ENCODE data around the gene MORF4L1. TPM values are rescaled to one million over a fixed set of nuclear protein-coding genes. Genes with fewer than 3 reads are reported as not detected.
A peak's percentile ranks its signal among the peaks of the same experiment; 100 is the strongest.

MORF4L1 gene
- total RNA-seq, 1 donor from 2014 or later, result 930 TPM

DNA sequence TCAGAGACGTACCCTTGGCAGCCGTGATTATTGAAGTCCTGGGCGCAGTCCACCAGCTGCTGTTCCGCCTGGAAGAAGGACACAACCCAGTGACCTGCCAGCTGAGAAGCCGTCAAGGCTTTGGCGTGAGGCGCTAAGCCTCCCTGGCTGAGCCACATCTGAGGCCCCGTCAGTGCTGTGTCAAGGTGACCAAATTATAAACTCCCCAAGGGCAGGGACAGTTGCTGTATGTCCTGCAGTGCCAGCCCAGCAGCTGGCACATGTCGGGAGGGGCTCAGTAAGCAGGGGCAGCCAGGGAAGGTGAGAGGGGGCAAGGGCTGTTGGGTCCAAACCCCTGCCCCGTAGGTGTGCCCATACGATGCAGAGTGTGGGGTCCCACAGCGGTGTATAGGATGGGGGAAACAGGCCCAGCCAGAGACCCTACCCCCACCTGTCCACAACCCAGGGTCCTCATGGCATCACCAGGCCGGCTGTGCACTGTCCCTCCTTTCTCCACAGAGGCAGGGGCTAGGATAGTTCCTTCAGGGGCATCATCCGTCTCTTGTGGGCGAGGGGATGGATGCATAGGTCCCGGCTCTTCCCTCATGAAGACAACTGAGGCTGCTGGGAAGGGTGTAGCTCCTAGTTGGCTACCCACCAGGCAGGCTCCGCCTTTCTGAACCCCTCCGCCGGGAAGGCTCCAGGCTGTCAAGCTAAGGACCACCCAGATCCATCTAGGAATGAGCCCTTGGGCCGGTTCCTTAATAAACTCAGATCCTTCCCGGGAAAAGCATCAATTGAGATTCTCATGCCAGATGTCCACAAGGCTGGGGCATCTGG lies 59.0 kb downstream of the MORF4L1 start:
- Histone ChIP-seq H3F3A (ENCODE audit: low read depth) (no peaks in the 10 kb centered on the region), H3K4me1 (no peaks in the 10 kb centered on the region), H3K9me3 (ENCODE audit: low read depth) (no peaks in the 10 kb centered on the region), H3K9ac (no peak overlapping the region), H3K27ac (no peak overlapping the region), H3K4me3 (no peak overlapping the region), H4K20me1 (ENCODE audit: low read depth) (no peaks in the 10 kb centered on the region), H3K79me2 (ENCODE audit: low read depth) (no peaks in the 10 kb centered on the region), H2AFZ (replicated peaks) (no peak overlapping the region), H3K27me3 (no peaks in the 10 kb centered on the region), H3K4me2 (no peak overlapping the region), H3K36me3 (no peaks in the 10 kb centered on the region)
- no peak for DNase-seq (ENCODE audit: low spot score)
- Mint-ChIP-seq H3K4me3 (no peak overlapping the region), H3K27me3 (ENCODE audit: insufficient read depth, low read depth) (peaks cover 11% of the 10 kb centered on the region), H3K9me3 (no peaks in the 10 kb centered on the region), H3K4me1 (peaks cover 8% of the 10 kb centered on the region), H3K27ac (no peak overlapping the region), H3K36me3 (peaks cover 5% of the 10 kb centered on the region)
- TF ChIP-seq EZH2 (IDR thresholded peaks at IDR 0.05) (no peak), EZH2phosphoT487 (IDR thresholded peaks at IDR 0.05) (no peak)
- TF ChIP-seq, protein P1, sequence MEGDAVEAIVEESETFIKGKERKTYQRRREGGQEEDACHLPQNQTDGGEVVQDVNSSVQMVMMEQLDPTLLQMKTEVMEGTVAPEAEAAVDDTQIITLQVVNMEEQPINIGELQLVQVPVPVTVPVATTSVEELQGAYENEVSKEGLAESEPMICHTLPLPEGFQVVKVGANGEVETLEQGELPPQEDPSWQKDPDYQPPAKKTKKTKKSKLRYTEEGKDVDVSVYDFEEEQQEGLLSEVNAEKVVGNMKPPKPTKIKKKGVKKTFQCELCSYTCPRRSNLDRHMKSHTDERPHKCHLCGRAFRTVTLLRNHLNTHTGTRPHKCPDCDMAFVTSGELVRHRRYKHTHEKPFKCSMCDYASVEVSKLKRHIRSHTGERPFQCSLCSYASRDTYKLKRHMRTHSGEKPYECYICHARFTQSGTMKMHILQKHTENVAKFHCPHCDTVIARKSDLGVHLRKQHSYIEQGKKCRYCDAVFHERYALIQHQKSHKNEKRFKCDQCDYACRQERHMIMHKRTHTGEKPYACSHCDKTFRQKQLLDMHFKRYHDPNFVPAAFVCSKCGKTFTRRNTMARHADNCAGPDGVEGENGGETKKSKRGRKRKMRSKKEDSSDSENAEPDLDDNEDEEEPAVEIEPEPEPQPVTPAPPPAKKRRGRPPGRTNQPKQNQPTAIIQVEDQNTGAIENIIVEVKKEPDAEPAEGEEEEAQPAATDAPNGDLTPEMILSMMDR (IDR thresholded peaks at IDR 0.05), result no peak

DNA sequence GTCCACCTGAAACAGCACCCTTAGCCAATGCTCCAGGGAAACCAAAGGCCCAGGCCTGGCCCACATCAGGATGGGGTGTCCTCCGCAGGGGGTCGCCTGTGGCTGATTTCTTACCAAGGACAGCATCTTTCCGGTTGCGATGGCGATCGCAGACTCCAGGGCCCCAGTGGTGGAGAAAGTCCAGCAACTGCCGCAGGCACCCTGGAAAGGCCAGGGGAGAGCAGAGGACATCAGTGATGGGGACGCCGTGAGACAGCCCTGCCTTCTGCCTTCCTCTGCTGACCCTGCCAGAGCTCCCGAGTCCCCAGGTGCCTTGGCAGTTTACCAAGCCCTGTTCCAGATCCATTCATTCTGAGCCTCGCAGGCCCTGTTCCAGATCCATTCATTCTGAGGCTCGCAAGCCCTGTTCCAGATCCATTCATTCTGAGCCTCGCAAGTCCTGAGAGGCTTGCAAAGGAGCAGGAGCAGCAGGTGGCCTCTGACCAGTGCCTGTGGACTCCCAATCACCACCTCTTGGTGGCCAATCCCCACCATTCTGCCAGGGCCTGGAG lies 59.6 kb downstream of the MORF4L1 start:
- Histone ChIP-seq H3F3A (ENCODE audit: low read depth) (no peaks in the 10 kb centered on the region), H4K20me1 (ENCODE audit: low read depth) (no peaks in the 10 kb centered on the region), H3K79me2 (ENCODE audit: low read depth) (no peaks in the 10 kb centered on the region), H3K9me3 (ENCODE audit: low read depth) (no peaks in the 10 kb centered on the region), H3K27me3 (no peaks in the 10 kb centered on the region), H3K27ac (no peak overlapping the region), H3K4me3 (no peak overlapping the region), H3K36me3 (no peaks in the 10 kb centered on the region), H3K4me1 (no peaks in the 10 kb centered on the region), H2AFZ (replicated peaks) (no peak overlapping the region), H3K9ac (no peak overlapping the region), H3K4me2 (no peak overlapping the region)
- Mint-ChIP-seq H3K36me3 (no peaks in the 10 kb centered on the region), H3K9me3 (no peaks in the 10 kb centered on the region), H3K27ac (no peak overlapping the region), H3K4me1 (peaks cover 8% of the 10 kb centered on the region), H3K27me3 (ENCODE audit: insufficient read depth, low read depth) (peaks cover 11% of the 10 kb centered on the region), H3K4me3 (no peak overlapping the region)
- DNase-seq (ENCODE audit: low spot score), result no peak
- TF ChIP-seq, protein P1 (IDR thresholded peaks at IDR 0.05), result no peak
- TF ChIP-seq EZH2 (IDR thresholded peaks at IDR 0.05) (no peak), EZH2phosphoT487 (IDR thresholded peaks at IDR 0.05) (no peak)

DNA sequence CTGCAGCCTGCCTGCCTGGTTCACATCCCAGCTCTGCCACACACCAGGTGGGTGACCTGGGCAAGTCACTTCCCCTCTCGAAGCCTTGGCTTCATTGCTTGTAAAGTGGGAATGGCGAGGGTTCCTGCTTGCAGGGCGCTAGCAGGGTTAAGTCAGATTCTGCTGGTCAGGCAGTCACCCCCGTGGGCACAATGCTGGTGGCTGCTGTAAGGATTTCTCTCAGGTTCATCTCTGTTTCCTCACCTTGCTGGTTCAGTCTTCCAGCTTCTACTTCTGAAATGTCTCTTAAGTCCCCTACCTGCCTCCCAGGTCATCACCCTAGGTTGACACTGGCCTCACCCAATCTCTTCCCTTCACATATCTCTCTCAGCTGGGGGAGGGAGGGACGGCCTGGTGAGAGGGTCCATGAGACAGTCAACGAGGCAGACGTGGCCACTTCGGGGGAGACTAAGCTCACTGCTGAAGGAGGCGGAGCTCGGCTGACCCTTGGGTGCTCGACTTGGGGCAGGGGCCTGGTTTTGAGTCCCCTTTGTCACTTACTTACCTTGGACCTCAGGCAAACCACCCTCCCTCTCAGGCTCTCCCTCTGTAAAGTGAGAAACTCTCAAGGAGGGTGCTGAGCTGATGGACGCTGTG lies 60.6 kb downstream of the MORF4L1 start:
- H3K4me3 Mint-ChIP-seq, result no peak overlapping the region

More for the DNA sequence above, 60.6 kb downstream of the MORF4L1 start:
- Histone ChIP-seq H3K4me1 (no peaks in the 10 kb centered on the region), H3K36me3 (no peaks in the 10 kb centered on the region), H3K79me2 (ENCODE audit: low read depth) (no peaks in the 10 kb centered on the region), H3K9ac (no peak overlapping the region), H4K20me1 (ENCODE audit: low read depth) (no peaks in the 10 kb centered on the region), H3K4me2 (no peak overlapping the region), H3K4me3 (no peak overlapping the region), H3K27ac (no peak overlapping the region), H3K9me3 (ENCODE audit: low read depth) (no peaks in the 10 kb centered on the region), H3K27me3 (no peaks in the 10 kb centered on the region), H3F3A (ENCODE audit: low read depth) (no peaks in the 10 kb centered on the region), H2AFZ (replicated peaks) (no peak overlapping the region)
- TF ChIP-seq EZH2 (IDR thresholded peaks at IDR 0.05) (no peak), EZH2phosphoT487 (IDR thresholded peaks at IDR 0.05) (no peak)
- TF ChIP-seq, protein P1 (IDR thresholded peaks at IDR 0.05), result no peak
- H3K27ac Mint-ChIP-seq, result peak overlapping the region; percentile 40
- DNase-seq (ENCODE audit: low spot score), result no peak
- peaks cover 11% of the 10 kb centered on the region for H3K27me3 Mint-ChIP-seq (ENCODE audit: insufficient read depth, low read depth)
- H3K9me3 Mint-ChIP-seq, result no peaks in the 10 kb centered on the region
- H3K4me1 Mint-ChIP-seq, result peaks cover 8% of the 10 kb centered on the region
- H3K36me3 Mint-ChIP-seq, result no peaks in the 10 kb centered on the region
